DMS 273 (cell line): ENCODE data around the gene CBFB.
"Not testable (repeated sequence)": the region's sequence is repeated elsewhere in the genome, so short reads cannot be mapped to it uniquely, and the experiment has no call there.

ENCODE experiments used
- DNase-seq: peaks from one replicate; lab custom pipeline; 2025; ENCODE audit not compliant: unreplicated experiment; lab: John Stamatoyannopoulos, UW

CBFB gene

GRCh38 chr16:67122799-67123198, 93.8 kb downstream of the CBFB start:
- DNase-seq = not testable (repeated sequence)

DNA sequence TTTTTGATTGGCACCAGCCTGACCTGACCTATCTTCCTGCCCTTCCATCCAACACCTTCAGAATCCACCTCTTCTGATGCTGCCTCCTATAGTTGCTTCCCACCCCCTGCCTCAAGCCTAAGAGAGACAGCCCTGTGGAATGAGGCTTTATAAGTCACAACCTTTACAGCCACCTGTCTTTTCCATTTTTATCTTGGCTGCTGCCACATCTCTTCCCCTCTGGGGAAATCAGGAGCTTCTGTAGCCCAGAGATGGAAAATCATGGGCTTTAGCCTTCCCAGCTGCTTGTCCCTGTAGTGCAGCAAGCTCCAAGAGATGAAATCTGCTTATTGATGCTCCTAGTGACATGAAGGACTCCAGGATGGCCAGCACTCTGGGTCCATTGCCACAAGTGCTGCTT, 99.5 kb downstream of the CBFB start:
- DNase-seq = no peak

DNA sequence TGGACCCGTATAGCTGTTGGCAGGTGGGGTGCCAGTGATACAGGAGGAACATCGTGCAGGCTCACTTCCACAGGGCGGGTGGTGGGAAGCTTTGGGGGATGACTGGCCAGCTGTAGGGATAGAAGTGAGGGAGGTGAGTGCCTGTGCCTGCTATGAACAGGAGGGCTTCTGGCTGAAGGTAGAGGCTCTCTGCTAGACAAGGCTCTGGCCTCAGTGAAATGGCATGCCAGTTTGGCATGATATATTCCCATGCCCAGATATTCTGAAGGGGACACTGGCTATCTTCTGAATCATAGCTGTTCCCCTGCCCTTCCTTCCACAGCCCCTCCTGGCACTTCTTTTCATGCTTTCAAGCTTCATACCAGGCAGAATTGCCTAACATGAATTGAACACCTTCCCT, 99.9 kb downstream of the CBFB start:
- no peak for DNase-seq

- DNase-seq = no peak
Observed at GRCh38 chr16:67129422-67129821, 100.5 kb downstream of the CBFB start.

GRCh38 chr16:67137605-67138004, 108.7 kb downstream of the CBFB start:
- peak; percentile 32 for DNase-seq

GRCh38 chr16:67141391-67141790, 112.4 kb downstream of the CBFB start:
- DNase-seq = no peak

DNA sequence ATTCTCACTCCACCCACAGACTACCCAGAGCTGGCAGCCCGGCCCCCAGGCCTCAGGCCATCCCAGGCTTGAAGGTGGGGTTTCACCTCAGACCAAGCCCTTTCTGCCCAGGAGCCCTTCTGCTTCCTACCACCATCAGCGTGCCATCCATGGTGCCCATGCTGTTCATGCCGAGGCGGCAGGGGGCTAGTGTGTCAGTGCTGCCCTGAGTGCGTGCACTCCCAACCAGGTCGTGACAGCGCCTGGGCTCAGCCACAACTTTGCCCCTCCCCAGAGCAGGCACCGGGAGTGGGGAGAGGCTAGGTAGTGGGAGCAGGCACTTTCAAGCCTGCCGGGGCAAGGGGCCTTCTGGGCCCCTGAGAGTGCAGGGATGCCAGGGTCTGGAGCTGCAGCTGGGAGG, 113.4 kb downstream of the CBFB start:
- no peak for DNase-seq

GRCh38 chr16:67144943-67145342, 116.0 kb downstream of the CBFB start:
- DNase-seq = no peak

GRCh38 chr16:67145746-67146145, 116.8 kb downstream of the CBFB start:
- DNase-seq = no peak

- DNase-seq = peak; percentile 47
Observed at GRCh38 chr16:67146523-67147357, 117.8 kb downstream of the CBFB start.

- DNase-seq = no peak
Observed at GRCh38 chr16:67147437-67148140, 118.6 kb downstream of the CBFB start.

- no peak for DNase-seq
Observed at GRCh38 chr16:67148221-67148620, 119.3 kb downstream of the CBFB start.

DNA sequence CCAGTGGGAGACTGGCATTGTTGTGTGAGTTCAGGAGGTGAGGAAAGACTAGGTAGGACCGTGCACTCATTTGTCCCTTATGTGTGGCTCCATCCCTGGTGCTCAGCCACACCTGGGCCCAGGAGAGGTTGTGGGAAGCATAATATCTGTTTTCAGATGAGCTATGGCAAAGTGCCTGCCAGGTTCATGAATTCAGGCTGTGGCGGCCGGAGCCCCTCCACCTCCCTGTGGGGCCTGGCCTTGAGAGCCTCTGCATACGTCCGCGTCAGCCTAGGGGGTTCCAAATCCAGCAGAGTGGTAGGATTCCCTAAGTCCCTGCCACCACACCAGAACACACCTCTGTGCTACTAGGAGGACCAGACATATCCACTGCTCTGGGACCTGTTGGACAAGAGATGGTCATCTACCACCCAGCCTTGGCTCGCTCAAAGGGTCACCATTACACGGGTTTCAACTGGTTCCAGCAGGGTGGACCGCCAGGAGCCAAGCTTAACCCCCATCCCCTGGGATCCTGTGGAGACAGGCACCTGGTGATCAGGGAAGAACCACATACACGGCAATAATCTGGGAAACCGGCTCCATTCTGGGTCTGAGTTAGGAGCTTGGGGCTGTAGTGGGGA, 119.8 kb downstream of the CBFB start:
- DNase-seq = no peak

DNA sequence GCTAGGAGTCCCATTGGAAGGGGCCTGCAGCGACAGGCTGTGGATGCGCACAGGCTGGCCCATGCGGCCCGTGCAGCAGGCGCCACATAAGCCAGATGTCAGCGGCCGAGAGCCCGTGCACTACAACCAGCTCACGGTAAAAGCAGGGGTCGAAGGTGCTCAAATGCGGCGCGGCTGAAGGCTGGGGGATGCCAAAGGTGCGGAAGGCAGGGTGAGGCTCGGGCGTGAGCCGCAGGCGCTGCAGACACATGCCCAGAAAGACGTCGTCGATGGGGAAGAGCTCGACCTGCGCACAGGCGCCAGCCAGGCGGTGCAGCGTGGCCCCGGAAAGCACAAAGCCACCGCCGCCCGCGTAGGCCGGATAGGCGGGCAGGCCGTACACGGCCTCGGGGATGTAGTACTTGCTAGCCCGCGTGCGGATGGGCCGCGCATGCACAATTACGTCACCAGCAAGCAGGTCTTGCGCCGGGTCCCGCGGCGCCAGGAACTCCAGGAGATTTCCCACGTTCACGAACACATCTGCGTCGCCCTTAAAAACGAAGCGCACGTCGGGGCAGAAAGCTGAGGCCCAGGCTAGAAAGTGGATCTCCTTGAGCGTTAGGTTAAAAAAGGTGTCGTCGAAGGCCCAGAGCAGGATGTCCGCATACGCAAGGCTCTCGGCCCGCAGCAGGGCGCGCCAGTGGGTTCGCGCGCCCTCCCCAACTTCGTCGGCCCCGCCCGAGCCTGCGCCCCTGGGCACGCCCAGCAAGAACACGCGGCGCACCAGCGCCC, 120.5 kb downstream of the CBFB start:
- DNase-seq = no peak

GRCh38 chr16:67150047-67150832, 121.3 kb downstream of the CBFB start:
- peak; percentile 80 for DNase-seq
